Endothelial cell of umbilical vein (primary cell): Measurements from ENCODE around the gene PITPNM3. TPM values are rescaled to one million over a fixed set of nuclear protein-coding genes. Genes with fewer than 3 reads are reported as not detected.

ENCODE experiments used
- BruUV-seq: library from RNA; stranded (reverse); fragments of 400-500 nt; replicated peaks from 2 replicates; lab custom pipeline; 2021; lab: Mats Ljungman, UMichigan
- CTCF ChIA-PET: fragments of 300-600, 350-600 bp; sonication (Branson Sonifier 250); formaldehyde crosslinking; loops from one replicate; lab custom pipeline; 2021; ENCODE audit warnings: antibody characterized with exemption, inconsistent platforms; lab: Charles Lee
- POLR2A ChIA-PET: fragments of 300-600, 350-600 bp; sonication (Branson Sonifier 250); formaldehyde crosslinking; loops from one replicate; lab custom pipeline; 2021; ENCODE audit warnings: antibody characterized with exemption, inconsistent platforms; lab: Charles Lee
- DNase-seq: peaks from one replicate; pipeline ENCODE4 v3.0.0-alpha.2; 2011; ENCODE audit warnings: low read depth, low spot score
- FAIRE-seq: peaks from 2 replicates; lab custom pipeline; 2011; peaks lifted over from hg19 to GRCh38; lab: Jason Lieb, UNC
- H2AFZ ChIP-seq: 2 replicates; pipeline ENCODE4 v1.6.0; 2012; ENCODE audit warnings: low read depth, low read length, control low read depth, inconsistent platforms
- H3K27ac ChIP-seq: 2 replicates; pipeline ENCODE4 v1.5.1; 2011; ENCODE audit warnings: low read depth, mild to moderate bottlenecking, control low read depth, low read length, moderate library complexity; ENCODE audit not compliant: insufficient read depth
- H3K27me3 ChIP-seq, 2 experiments: 2 replicates each; pipeline versions ENCODE4 v1.6.0 to v1.6.1; 2011; ENCODE audit warnings: low read length in 2 of 2, mixed read lengths in 1 of 2; ENCODE audit not compliant: control insufficient read depth in 2 of 2, insufficient read depth in 2 of 2
- H3K36me3 ChIP-seq, 2 experiments: 2 replicates in 1 of 2; 3 replicates in 1 of 2; pipeline ENCODE4 v1.5.1; 2011; ENCODE audit warnings: low read length in 2 of 2, mild to moderate bottlenecking in 1 of 2, moderate library complexity in 1 of 2; ENCODE audit not compliant: control insufficient read depth in 2 of 2, insufficient read depth in 2 of 2; ENCODE audit errors: extremely low read depth in 1 of 2
- H3K4me1 ChIP-seq: 3 replicates; pipeline ENCODE4 v1.5.1; 2011; ENCODE audit warnings: mild to moderate bottlenecking, low read length; ENCODE audit not compliant: control insufficient read depth, insufficient read depth; ENCODE audit errors: extremely low read depth
- H3K4me2 ChIP-seq: 2 replicates; pipeline ENCODE4 v1.6.1; 2011; ENCODE audit warnings: low read length, control low read depth, mixed read lengths; ENCODE audit not compliant: insufficient read depth
- H3K4me3 ChIP-seq, 3 experiments: fragments of 200-600 bp in 1 of 3; sonication (generic), shearing (Covaris generic) in 1 of 3; replicated peaks in 1 of 3; 2 replicates each; pipeline ENCODE4 v1.5.1; 2011 to 2016; ENCODE audit warnings: control low read depth in 3 of 3, low read length in 3 of 3, mild to moderate bottlenecking in 2 of 3, inconsistent platforms in 1 of 3, low read depth in 1 of 3, moderate library complexity in 1 of 3; ENCODE audit not compliant: insufficient read depth in 1 of 3
- H3K79me2 ChIP-seq: 2 replicates; pipeline ENCODE4 v1.6.0; 2012; ENCODE audit warnings: low read length, inconsistent platforms; ENCODE audit not compliant: control insufficient read depth, insufficient read depth
- H3K9ac ChIP-seq: replicated peaks from 2 replicates; pipeline ENCODE3; 2011; ENCODE audit warnings: low read length, control low read depth; ENCODE audit not compliant: insufficient read depth; ENCODE audit errors: extremely low read depth
- H3K9me1 ChIP-seq: replicated peaks from 3 replicates; pipeline ENCODE4 v1.6.0; 2011; ENCODE audit warnings: mild to moderate bottlenecking, low read length; ENCODE audit not compliant: control insufficient read depth, insufficient read depth; ENCODE audit errors: extremely low read depth
- H3K9me3 ChIP-seq: replicated peaks from 2 replicates; pipeline ENCODE4 v1.5.1; 2012; ENCODE audit warnings: low read length, inconsistent platforms; ENCODE audit not compliant: control insufficient read depth, insufficient read depth
- H4K20me1 ChIP-seq: replicated peaks from 2 replicates; pipeline ENCODE3; 2011; ENCODE audit warnings: mild to moderate bottlenecking, low read length; ENCODE audit not compliant: control insufficient read depth, insufficient read depth; ENCODE audit errors: extremely low read depth
- CTCF ChIP-seq, 2 donors: IDR thresholded peaks; 1 replicate in 1 of 2; 2 replicates in 1 of 2; pipeline ENCODE4 v1.5.1; 2011; ENCODE audit warnings: low read length in 2 of 2, mild to moderate bottlenecking in 2 of 2, moderate library complexity in 2 of 2, control low read depth in 1 of 2, inconsistent platforms in 1 of 2, low read depth in 1 of 2; ENCODE audit not compliant: insufficient read depth in 1 of 2; ENCODE audit errors: extremely low read depth in 1 of 2
- EZH2 ChIP-seq: IDR thresholded peaks from 2 replicates; pipeline ENCODE4 v1.6.1; 2012; ENCODE audit warnings: borderline replicate concordance, low read depth, mild to moderate bottlenecking, moderate library complexity, low read length, inconsistent platforms; ENCODE audit not compliant: severe bottlenecking
- FOS ChIP-seq: IDR thresholded peaks from 2 replicates; pipeline ENCODE4 v1.6.1; 2011; ENCODE audit warnings: mild to moderate bottlenecking, low read length, moderate library complexity, borderline replicate concordance; ENCODE audit not compliant: insufficient read depth
- GATA2 ChIP-seq: IDR thresholded peaks from 2 replicates; pipeline ENCODE4 v1.7.0; 2011; ENCODE audit warnings: low read depth, mild to moderate bottlenecking, moderate library complexity, mixed read lengths, low read length; ENCODE audit not compliant: insufficient read length, insufficient read depth
- JUN ChIP-seq: IDR thresholded peaks from 2 replicates; pipeline ENCODE4 v1.6.1; 2011; ENCODE audit warnings: borderline replicate concordance, low read depth; ENCODE audit not compliant: insufficient read length, insufficient read depth
- MAX ChIP-seq: IDR thresholded peaks from 2 replicates; pipeline ENCODE4 v1.6.1; 2011; ENCODE audit not compliant: insufficient read depth, insufficient read length
- MYC ChIP-seq: IDR thresholded peaks from one replicate; pipeline ENCODE4 v1.6.1; 2011; ENCODE audit warnings: mild to moderate bottlenecking, low read depth, low read length
- POLR2A ChIP-seq: IDR thresholded peaks from 2 replicates; pipeline ENCODE4 v1.6.1; 2012; ENCODE audit warnings: low read depth, mild to moderate bottlenecking, control low read depth, low read length
- POLR2AphosphoS5 ChIP-seq: IDR thresholded peaks from 2 replicates; pipeline ENCODE4 v1.6.1; 2012; ENCODE audit warnings: low read depth, mild to moderate bottlenecking, control low read depth, low read length, moderate library complexity; ENCODE audit not compliant: insufficient read depth
- dilution Hi-C: fragments of 300-500 bp; cut with MboI; formaldehyde crosslinking; loops from one replicate; pipeline ENCODE4 v1.15.0; 2019; ENCODE audit warnings: low sequenced_read_pairs; ENCODE audit not compliant: extremely low pct_ligation_motif_present
- intact Hi-C: fragments of 100-400 bp; cut with micrococcal nuclease; formaldehyde crosslinking; loops from one replicate; pipeline ENCODE4 v1.10.0; 2022
- polyA plus RNA-seq, 4 experiments: library from polyadenylated mRNA; depleted of rRNA in 3 of 4; stranded (reverse) in 3 of 4; unstranded in 1 of 4; fragments of >200 nt; gene quantifications; 2 replicates each; pipeline versions ENCODE4 v1.2.1 to v1.2.3, GENCODE V29; 2011 to 2012; ENCODE audit warnings: missing spikeins in 1 of 4
- total RNA-seq: library from RNA; stranded (reverse); gene quantifications from 2 replicates; pipeline ENCODE4 v1.2.3, GENCODE V29; 2021

PITPNM3 gene
- total and polyA plus RNA-seq, 2 donors (not counting 3 experiments of a cell fraction or from before 2014, with no cell fraction given) = 1.0 to 1.9 TPM

- Histone ChIP-seq H3K27ac (no peak overlapping the region), H3K27me3 (no peaks in the 10 kb centered on the region), H3K4me3 (no peak overlapping the region), H3K9me1 (no peaks in the 10 kb centered on the region), H3K4me1 (peaks cover 14% of the 10 kb centered on the region), H3K9me3 (no peaks in the 10 kb centered on the region), H3K4me2 (no peak overlapping the region), H3K36me3 (peaks cover 2 to 6% of the 10 kb centered on the region in 2 experiments), H2AFZ (no peak overlapping the region), H3K79me2 (no peaks in the 10 kb centered on the region), H4K20me1 (no peaks in the 10 kb centered on the region), H3K9ac (no peak overlapping the region)
- intact Hi-C loops = loop anchor here (5.0 kb wide), 1 partner anchor 70 kb away; no protein-coding TSS in a partner anchor
- dilution Hi-C loops = no loop called here
- ChIA-PET CTCF (interaction anchor here (1.3 to 5.9 kb wide), 2 partner anchors 9 to 105 kb away, joined by 3 to 77 read pairs; no protein-coding TSS in a partner anchor), POLR2A (no interaction called here)
- no TSS peak for BruUV-seq
- DNase-seq = no peak
- FAIRE-seq = no peak
- TF ChIP-seq GATA2 (no peak), POLR2A (no peak), MYC (no peak), JUN (no peak), FOS (no peak), CTCF (IDR thresholded peaks at IDR 0.05; ENCODE audit: extremely low read depth in 1 of 2, insufficient read depth in 1 of 2, low read depth in 1 of 2, low read length in 2 of 2) (no peak), MAX (no peak), EZH2 (no peak), POLR2AphosphoS5 (no peak)
Observed at GRCh38 chr17:6577686-6578263, 21.4 kb upstream of the PITPNM3 start.
